Uterus (tissue), 4 donors: ENCODE data around the gene RHEB. TPM values are rescaled to one million over a fixed set of nuclear protein-coding genes. Genes with fewer than 3 reads are reported as not detected.

Experiments used
- DNase-seq, 2 donors: peaks; one replicate each; pipeline ENCODE4 v3.0.0-alpha.2; 2019 to 2020
- H3K27ac ChIP-seq, 2 donors: fragments of 200-600 bp; sonication (generic); 1 replicate in 1 of 2; 2 replicates in 1 of 2; pipeline ENCODE4 v1.5.1; 2016 to 2018
- H3K27me3 ChIP-seq, 2 donors: fragments of 200-600 bp; sonication (generic); one replicate each; pipeline ENCODE4 v1.5.1; 2018 to 2019; ENCODE audit warnings: control low read depth in 1 of 2
- H3K36me3 ChIP-seq, 2 donors: fragments of 200-600 bp; sonication (generic); one replicate each; pipeline ENCODE4 v1.5.1; 2019; ENCODE audit warnings: control low read depth in 1 of 2
- H3K4me1 ChIP-seq, 2 donors: fragments of 200-600 bp; sonication (generic); one replicate each; pipeline ENCODE4 v1.5.1; 2018 to 2019; ENCODE audit warnings: control low read depth in 1 of 2
- H3K4me3 ChIP-seq, 2 donors: fragments of 200-600 bp; sonication (generic); 1 replicate in 1 of 2; 2 replicates in 1 of 2; pipeline ENCODE4 v1.5.1; 2018 to 2019; ENCODE audit warnings: mild to moderate bottlenecking in 1 of 2
- H3K9me3 ChIP-seq, 2 donors: fragments of 200-600 bp; sonication (generic); one replicate each; pipeline ENCODE4 v1.5.1; 2019; ENCODE audit warnings: control low read depth in 1 of 2
- CTCF ChIP-seq, 4 experiments: fragments of 200-600 bp in 2 of 4; fragments of 450-650 bp in 2 of 4; sonication (generic) in 2 of 4; IDR thresholded peaks; one replicate each; pipeline ENCODE4 v1.5.1; 2016 to 2019; ENCODE audit warnings: antibody characterized with exemption in 4 of 4, mild to moderate bottlenecking in 2 of 4, moderate library complexity in 1 of 4
- POLR2A ChIP-seq, 2 donors: fragments of 450-650 bp; IDR thresholded peaks; one replicate each; pipeline ENCODE4 v1.6.1; 2016; ENCODE audit warnings: antibody characterized with exemption in 2 of 2, mild to moderate bottlenecking in 1 of 2, moderate library complexity in 1 of 2
- intact Hi-C: fragments of 100-400 bp; cut with DNase I; formaldehyde crosslinking; loops from one replicate; pipeline ENCODE4 v1.15.1; 2023; ENCODE audit warnings: low total_unique reads
- total RNA-seq, 4 donors: library from RNA; depleted of rRNA in 3 of 4; stranded (reverse); fragments of >200 nt in 3 of 4; gene quantifications; one replicate each; pipeline versions ENCODE4 v1.1.0 to v1.2.4, GENCODE V29; 2014 to 2023
- donor health status: DM: yes; HTN: yes; CAD: no.

RHEB gene
- total RNA-seq, 4 donors from 2014 or later, result 69.2 to 135 (median 102) TPM

GRCh38 chr7:151542606-151543130 lies 23.0 kb upstream of the RHEB start:
- H3K27ac ChIP-seq, result no peak overlapping the region
- H3K9me3 ChIP-seq, result no peaks in the 10 kb centered on the region
- intact Hi-C loops, result no loop called here
- peaks cover 0 to 9% of the 10 kb centered on the region in 2 donors for H3K4me1 ChIP-seq
- H3K27me3 ChIP-seq, result no peaks in the 10 kb centered on the region
- H3K4me3 ChIP-seq, result no peak overlapping the region
- TF ChIP-seq CTCF (IDR thresholded peaks at IDR 0.05), result no peak
- no peak for TF ChIP-seq POLR2A (IDR thresholded peaks at IDR 0.05)
- no peaks in the 10 kb centered on the region for H3K36me3 ChIP-seq
- DNase-seq, result no peak

GRCh38 chr7:151541709-151542499 lies 22.2 kb upstream of the RHEB start:
- Histone ChIP-seq H3K4me1 (peaks cover 0 to 9% of the 10 kb centered on the region in 2 donors), H3K9me3 (no peaks in the 10 kb centered on the region), H3K27me3 (no peaks in the 10 kb centered on the region), H3K27ac (no peak overlapping the region), H3K36me3 (no peaks in the 10 kb centered on the region), H3K4me3 (no peak overlapping the region)
- TF ChIP-seq CTCF (IDR thresholded peaks at IDR 0.05) (no peak), POLR2A (IDR thresholded peaks at IDR 0.05) (no peak)
- DNase-seq, result no peak
- intact Hi-C loops, result no loop called here

- H3K36me3 ChIP-seq, result no peaks in the 10 kb centered on the region
- no peak for DNase-seq
- H3K4me3 ChIP-seq, result no peak overlapping the region
- H3K4me1 ChIP-seq, result peaks cover 0 to 9% of the 10 kb centered on the region in 2 donors
- no peak for TF ChIP-seq CTCF (IDR thresholded peaks at IDR 0.05)
- TF ChIP-seq POLR2A (IDR thresholded peaks at IDR 0.05), result no peak
- intact Hi-C loops, result no loop called here
- H3K27me3 ChIP-seq, result no peaks in the 10 kb centered on the region
- H3K27ac ChIP-seq, result no peak overlapping the region
- no peaks in the 10 kb centered on the region for H3K9me3 ChIP-seq
These were observed 20.5 kb upstream of the RHEB start for GRCh38 chr7:151540146-151540545.

- H3K4me3 ChIP-seq, result no peak overlapping the region
- H3K4me1 ChIP-seq, result peaks cover 0 to 9% of the 10 kb centered on the region in 2 donors
- TF ChIP-seq CTCF (IDR thresholded peaks at IDR 0.05), result no peak
- no peak for TF ChIP-seq POLR2A (IDR thresholded peaks at IDR 0.05)
- no peaks in the 10 kb centered on the region for H3K27me3 ChIP-seq
- no peaks in the 10 kb centered on the region for H3K36me3 ChIP-seq
- intact Hi-C loops, result no loop called here
- peak in 1 of 2 donors; percentile 25 for DNase-seq
- peak overlapping the region; percentile 48 to 51 for H3K27ac ChIP-seq
- no peaks in the 10 kb centered on the region for H3K9me3 ChIP-seq
These were observed 19.5 kb upstream of the RHEB start for GRCh38 chr7:151539088-151539671.
